NCI-H2081 treated with DMSO at 0.1 percent for 48 hours (cell line): ENCODE data around the gene DOK7.
"Not testable (repeated sequence)": the region's sequence is repeated elsewhere in the genome, so short reads cannot be mapped to it uniquely, and the experiment has no call there.

ENCODE experiments used
- DNase-seq: peaks from one replicate; lab custom pipeline; 2025; lab: John Stamatoyannopoulos, UW

Gene DOK7

DNA sequence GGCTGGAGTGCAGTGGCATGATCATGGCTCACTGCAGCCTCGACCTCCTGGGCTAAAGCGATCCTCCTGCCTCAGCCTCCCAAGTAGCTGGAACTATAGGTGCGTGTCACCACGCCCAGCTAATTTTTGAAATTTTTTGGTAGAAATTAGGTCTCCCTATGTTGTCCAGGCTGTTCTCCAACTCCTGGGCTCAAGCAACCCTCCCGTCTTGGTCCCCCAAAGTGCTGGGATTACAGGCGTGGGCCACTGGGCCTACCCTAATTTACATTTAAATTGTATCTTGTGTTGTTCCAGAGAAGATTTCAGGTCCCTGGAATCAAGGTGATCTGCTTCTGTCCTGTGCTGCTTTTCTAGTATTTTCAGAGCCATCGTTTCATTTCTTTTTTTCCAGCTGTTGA, 70.3 kb downstream of the DOK7 start:
- no peak for DNase-seq

GRCh38 chr4:3535812-3536211, 72.7 kb downstream of the DOK7 start:
- DNase-seq = not testable (repeated sequence)

DNA sequence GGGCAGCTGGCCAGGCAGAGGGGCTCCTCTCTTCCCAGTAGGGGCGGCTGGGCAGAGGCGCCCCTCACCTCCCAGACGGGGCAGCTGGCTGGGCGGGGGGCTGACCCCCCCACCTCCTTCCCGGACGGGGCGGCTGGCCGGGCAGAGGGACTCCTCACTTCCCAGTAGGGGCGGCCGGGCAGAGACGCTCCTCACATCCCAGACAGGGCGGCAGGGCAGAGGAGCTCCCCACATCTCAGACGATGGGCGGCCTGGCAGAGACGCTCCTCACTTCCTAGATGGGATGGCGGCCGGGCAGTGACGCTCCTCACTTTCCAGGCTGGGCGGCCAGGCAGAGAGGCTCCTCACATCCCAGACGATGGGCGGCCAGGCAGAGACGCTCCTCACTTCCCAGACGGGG, 75.8 kb downstream of the DOK7 start:
- DNase-seq = not testable (repeated sequence)

DNA sequence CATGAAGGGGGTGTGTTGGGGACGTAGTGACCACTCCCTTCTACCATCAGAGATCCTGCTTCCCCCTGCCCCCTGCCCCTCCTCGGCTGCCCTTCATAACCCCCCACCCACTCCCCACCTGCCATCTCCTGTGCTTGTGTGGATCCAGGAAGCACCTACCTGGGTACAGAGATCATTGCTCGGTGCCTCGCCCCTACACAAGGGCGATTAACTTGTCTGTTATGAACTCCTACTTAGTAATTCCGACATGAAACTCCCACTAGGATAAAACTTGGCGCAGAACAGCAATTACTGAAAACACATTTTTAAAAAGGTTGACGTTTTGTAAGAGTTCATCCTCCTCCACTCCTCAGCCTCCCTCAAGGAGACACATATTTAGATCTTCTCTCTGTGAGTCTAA, 80.3 kb downstream of the DOK7 start:
- not testable (repeated sequence) for DNase-seq
